ENCODE measurements around the gene IAPP. TPM values are rescaled to one million over a fixed set of nuclear protein-coding genes. Genes with fewer than 3 reads are reported as not detected.
A peak's percentile ranks its signal among the peaks of the same experiment; 100 is the strongest.
"Not testable (repeated sequence)": the region's sequence is repeated elsewhere in the genome, so short reads cannot be mapped to it uniquely, and the experiment has no call there.

Gene IAPP
- total RNA-seq (2014; rRNA removed; shearing (Covaris generic)), result not detected in 2 replicates

GRCh38 chr12:21372602-21373001 is at the start of gene IAPP:
Gene IAPP (plus strand): TSS chr12:21372902. CDS start chr12:21373352, 450 bp downstream.
- DNase-seq (ENCODE audit: low read depth), result no peak

- no peak for DNase-seq (ENCODE audit: low read depth)
Measured at GRCh38 chr12:21323736-21324135, 49.0 kb upstream of the IAPP start.

- DNase-seq (ENCODE audit: low read depth), result no peak
Measured at GRCh38 chr12:21324551-21324950, 48.2 kb upstream of the IAPP start.

- no peak for DNase-seq (ENCODE audit: low read depth)
Measured at GRCh38 chr12:21328578-21328977, 44.1 kb upstream of the IAPP start.

- DNase-seq (ENCODE audit: low read depth), result peak; percentile 9
Measured at GRCh38 chr12:21330682-21331253, 41.9 kb upstream of the IAPP start.

GRCh38 chr12:21334771-21335325 is 37.9 kb upstream of the IAPP start, which contains the start of gene SLCO1A2:
Gene SLCO1A2 (minus strand): TSS chr12:21334917. CDS start chr12:21334647, 270 bp downstream.
- DNase-seq (ENCODE audit: low read depth), result no peak

- no peak for DNase-seq (ENCODE audit: low read depth)
Measured at GRCh38 chr12:21336656-21337055, 36.0 kb upstream of the IAPP start.

- DNase-seq (ENCODE audit: low read depth), result no peak
Measured at GRCh38 chr12:21337453-21337852, 35.2 kb upstream of the IAPP start.

- no peak for DNase-seq (ENCODE audit: low read depth)
Measured at GRCh38 chr12:21337959-21338744, 34.5 kb upstream of the IAPP start.

- no peak for DNase-seq (ENCODE audit: low read depth)
Measured at GRCh38 chr12:21339921-21340320, 32.8 kb upstream of the IAPP start.

- DNase-seq (ENCODE audit: low read depth), result no peak
Measured at GRCh38 chr12:21340403-21340802, 32.3 kb upstream of the IAPP start.

- DNase-seq (ENCODE audit: low read depth), result no peak
Measured at GRCh38 chr12:21341769-21342168, 30.9 kb upstream of the IAPP start.

GRCh38 chr12:21343636-21344035 is 29.1 kb upstream of the IAPP start:
- DNase-seq (ENCODE audit: low read depth), result no peak

GRCh38 chr12:21346542-21347205 is 26.0 kb upstream of the IAPP start:
- no peak for DNase-seq (ENCODE audit: low read depth)

GRCh38 chr12:21350975-21351374 is 21.7 kb upstream of the IAPP start:
- DNase-seq (ENCODE audit: low read depth), result no peak

- no peak for DNase-seq (ENCODE audit: low read depth)
Measured at GRCh38 chr12:21353487-21353886, 19.2 kb upstream of the IAPP start.

- DNase-seq (ENCODE audit: low read depth), result no peak
Measured at GRCh38 chr12:21353948-21354347, 18.8 kb upstream of the IAPP start.

- DNase-seq (ENCODE audit: low read depth), result peak; percentile 11
Measured at GRCh38 chr12:21354641-21355040, 18.1 kb upstream of the IAPP start.

GRCh38 chr12:21360632-21361031 is 12.1 kb upstream of the IAPP start:
- DNase-seq (ENCODE audit: low read depth), result not testable (repeated sequence)

GRCh38 chr12:21369141-21369980 is 3.3 kb upstream of the IAPP start:
- no peak for DNase-seq (ENCODE audit: low read depth)

GRCh38 chr12:21370845-21371449 is 1.8 kb upstream of the IAPP start:
- DNase-seq (ENCODE audit: low read depth), result peak; percentile 25

All from M059J (cell line).